Uterus (tissue), 2 donors: ENCODE results near the gene EIF4ENIF1.

Experiments used
- POLR2A ChIP-seq, 2 donors: fragments of 450-650 bp; IDR thresholded peaks; one replicate each; pipeline ENCODE4 v1.6.1; 2016; ENCODE audit warnings: antibody characterized with exemption in 2 of 2, mild to moderate bottlenecking in 1 of 2, moderate library complexity in 1 of 2
- TF ChIP-seq, protein P1 (sequence below), 4 experiments: fragments of 200-600 bp in 2 of 4; fragments of 450-650 bp in 2 of 4; sonication (generic) in 2 of 4; IDR thresholded peaks; one replicate each; pipeline ENCODE4 v1.5.1; 2016 to 2019; ENCODE audit warnings: antibody characterized with exemption in 4 of 4, mild to moderate bottlenecking in 2 of 4, moderate library complexity in 1 of 4

DNA sequence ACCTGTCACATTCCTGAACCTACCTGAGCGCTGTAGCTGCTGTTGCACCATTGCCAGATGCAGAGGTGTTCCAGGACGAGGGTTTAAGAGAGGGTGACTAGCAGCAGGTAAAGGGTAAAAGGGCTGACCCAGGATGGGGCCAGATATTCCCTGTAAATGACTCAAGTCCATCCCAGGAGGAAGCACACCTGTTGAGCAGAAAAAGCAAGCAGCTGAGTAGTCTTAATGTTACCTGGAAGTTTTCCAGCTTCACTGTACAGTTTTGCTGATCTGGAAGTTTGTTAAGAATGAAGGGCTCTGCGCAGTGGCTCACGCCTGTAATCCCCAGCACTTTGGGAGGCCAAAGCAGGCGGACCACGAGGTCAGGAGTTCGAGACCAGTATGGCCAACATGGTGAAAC lies 49.0 kb downstream of the EIF4ENIF1 start:
- TF ChIP-seq, protein P1, sequence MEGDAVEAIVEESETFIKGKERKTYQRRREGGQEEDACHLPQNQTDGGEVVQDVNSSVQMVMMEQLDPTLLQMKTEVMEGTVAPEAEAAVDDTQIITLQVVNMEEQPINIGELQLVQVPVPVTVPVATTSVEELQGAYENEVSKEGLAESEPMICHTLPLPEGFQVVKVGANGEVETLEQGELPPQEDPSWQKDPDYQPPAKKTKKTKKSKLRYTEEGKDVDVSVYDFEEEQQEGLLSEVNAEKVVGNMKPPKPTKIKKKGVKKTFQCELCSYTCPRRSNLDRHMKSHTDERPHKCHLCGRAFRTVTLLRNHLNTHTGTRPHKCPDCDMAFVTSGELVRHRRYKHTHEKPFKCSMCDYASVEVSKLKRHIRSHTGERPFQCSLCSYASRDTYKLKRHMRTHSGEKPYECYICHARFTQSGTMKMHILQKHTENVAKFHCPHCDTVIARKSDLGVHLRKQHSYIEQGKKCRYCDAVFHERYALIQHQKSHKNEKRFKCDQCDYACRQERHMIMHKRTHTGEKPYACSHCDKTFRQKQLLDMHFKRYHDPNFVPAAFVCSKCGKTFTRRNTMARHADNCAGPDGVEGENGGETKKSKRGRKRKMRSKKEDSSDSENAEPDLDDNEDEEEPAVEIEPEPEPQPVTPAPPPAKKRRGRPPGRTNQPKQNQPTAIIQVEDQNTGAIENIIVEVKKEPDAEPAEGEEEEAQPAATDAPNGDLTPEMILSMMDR (IDR thresholded peaks at IDR 0.05): no peak
- TF ChIP-seq POLR2A (IDR thresholded peaks at IDR 0.05): no peak
